Lower leg skin (tissue), 3 donors: ENCODE results near the gene RNLS.

Source experiments
- POLR2A ChIP-seq, 2 donors: fragments of 450-650 bp; IDR thresholded peaks; one replicate each; pipeline ENCODE4 v1.6.1; 2016 to 2017; ENCODE audit warnings: antibody characterized with exemption in 2 of 2, mild to moderate bottlenecking in 1 of 2, moderate library complexity in 1 of 2
- TF ChIP-seq, protein P1 (sequence below), 3 donors: fragments of 450-650 bp; IDR thresholded peaks; one replicate each; pipeline ENCODE4 v1.5.1; 2016; ENCODE audit warnings: antibody characterized with exemption in 3 of 3, mild to moderate bottlenecking in 3 of 3, moderate library complexity in 2 of 3

DNA sequence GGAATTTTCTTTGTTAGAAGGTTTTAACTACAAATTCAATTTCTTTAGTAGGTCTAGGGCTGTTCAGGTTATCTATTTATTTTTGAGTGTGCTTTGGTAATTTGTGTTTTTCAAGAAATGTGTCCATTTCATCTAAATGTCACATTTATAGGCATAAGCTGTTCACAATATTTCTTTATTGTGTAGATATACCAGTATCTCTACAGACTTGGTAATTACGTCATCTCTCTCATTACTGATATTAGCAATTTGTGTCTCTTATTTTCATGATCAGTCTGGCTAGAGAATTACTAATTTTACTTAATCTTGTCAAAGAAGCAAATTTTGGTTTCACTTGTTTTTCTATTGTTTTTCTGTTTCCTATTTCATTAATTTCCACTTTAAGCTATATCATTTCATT, 152.0 kb downstream of the RNLS start:
- TF ChIP-seq, protein P1, sequence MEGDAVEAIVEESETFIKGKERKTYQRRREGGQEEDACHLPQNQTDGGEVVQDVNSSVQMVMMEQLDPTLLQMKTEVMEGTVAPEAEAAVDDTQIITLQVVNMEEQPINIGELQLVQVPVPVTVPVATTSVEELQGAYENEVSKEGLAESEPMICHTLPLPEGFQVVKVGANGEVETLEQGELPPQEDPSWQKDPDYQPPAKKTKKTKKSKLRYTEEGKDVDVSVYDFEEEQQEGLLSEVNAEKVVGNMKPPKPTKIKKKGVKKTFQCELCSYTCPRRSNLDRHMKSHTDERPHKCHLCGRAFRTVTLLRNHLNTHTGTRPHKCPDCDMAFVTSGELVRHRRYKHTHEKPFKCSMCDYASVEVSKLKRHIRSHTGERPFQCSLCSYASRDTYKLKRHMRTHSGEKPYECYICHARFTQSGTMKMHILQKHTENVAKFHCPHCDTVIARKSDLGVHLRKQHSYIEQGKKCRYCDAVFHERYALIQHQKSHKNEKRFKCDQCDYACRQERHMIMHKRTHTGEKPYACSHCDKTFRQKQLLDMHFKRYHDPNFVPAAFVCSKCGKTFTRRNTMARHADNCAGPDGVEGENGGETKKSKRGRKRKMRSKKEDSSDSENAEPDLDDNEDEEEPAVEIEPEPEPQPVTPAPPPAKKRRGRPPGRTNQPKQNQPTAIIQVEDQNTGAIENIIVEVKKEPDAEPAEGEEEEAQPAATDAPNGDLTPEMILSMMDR (IDR thresholded peaks at IDR 0.05) = no peak
- no peak for TF ChIP-seq POLR2A (IDR thresholded peaks at IDR 0.05)
